ENCODE results near the gene SPTB. TPM values are rescaled to one million over a fixed set of nuclear protein-coding genes. Genes with fewer than 3 reads are reported as not detected.

Gene SPTB
- total and polyA plus RNA-seq, 3 donors from 2014 or later: 3.3 to 6.6 (median 5.6) TPM

- no peak for TF ChIP-seq POLR2A (IDR thresholded peaks at IDR 0.05)
- TF ChIP-seq CTCF (IDR thresholded peaks at IDR 0.05): no peak
- intact Hi-C loops (cut with DNase I; ENCODE audit: low total_unique reads): no loop called here
- WGBS, 2 donors: 92% methylated on average over 2 of the region's 2 CpGs
- Histone ChIP-seq H3K9me3 (no peaks in the 10 kb centered on the region), H3K4me1 (no peaks in the 10 kb centered on the region), H3K27me3 (no peaks in the 10 kb centered on the region), H3K27ac (no peak overlapping the region), H3K4me3 (no peak overlapping the region), H3K36me3 (ENCODE audit: low read depth, missing control alignments) (no peaks in the 10 kb centered on the region)
- DNase-seq: no peak
Measured at GRCh38 chr14:64868379-64868778, 11.3 kb downstream of the SPTB start.

- intact Hi-C loops (cut with DNase I; ENCODE audit: low total_unique reads): no loop called here
- Histone ChIP-seq H3K27ac (no peak overlapping the region), H3K4me3 (no peak overlapping the region), H3K27me3 (no peaks in the 10 kb centered on the region), H3K9me3 (no peaks in the 10 kb centered on the region), H3K4me1 (no peaks in the 10 kb centered on the region), H3K36me3 (ENCODE audit: low read depth, missing control alignments) (no peaks in the 10 kb centered on the region)
- TF ChIP-seq POLR2A (IDR thresholded peaks at IDR 0.05): no peak
- no peak for TF ChIP-seq CTCF (IDR thresholded peaks at IDR 0.05)
- DNase-seq: no peak
- 86 to 93% methylated on average over 3 of the region's 3 CpGs for WGBS, 2 donors
Measured at GRCh38 chr14:64867182-64867581, 12.5 kb downstream of the SPTB start.

- DNase-seq: no peak
- H3K9me3 ChIP-seq: no peaks in the 10 kb centered on the region
- no peak overlapping the region for H3K4me3 ChIP-seq
- TF ChIP-seq POLR2A (IDR thresholded peaks at IDR 0.05) (no peak), CTCF (IDR thresholded peaks at IDR 0.05) (no peak)
- no peaks in the 10 kb centered on the region for H3K4me1 ChIP-seq
- H3K27me3 ChIP-seq: no peaks in the 10 kb centered on the region
- intact Hi-C loops (cut with DNase I; ENCODE audit: low total_unique reads): no loop called here
- no peaks in the 10 kb centered on the region for H3K36me3 ChIP-seq (ENCODE audit: low read depth, missing control alignments)
- no peak overlapping the region for H3K27ac ChIP-seq
- 83 to 84% methylated on average over 6 of the region's 6 CpGs for WGBS, 2 donors
Measured at GRCh38 chr14:64865992-64866391, 13.7 kb downstream of the SPTB start.

GRCh38 chr14:64865109-64865508 lies 14.6 kb downstream of the SPTB start:
- Histone ChIP-seq H3K36me3 (ENCODE audit: low read depth, missing control alignments) (no peaks in the 10 kb centered on the region), H3K27me3 (no peaks in the 10 kb centered on the region), H3K27ac (no peak overlapping the region), H3K4me1 (no peaks in the 10 kb centered on the region), H3K4me3 (no peak overlapping the region), H3K9me3 (no peaks in the 10 kb centered on the region)
- no peak for DNase-seq
- WGBS, 2 donors: 75 to 77% methylated on average over 6 of the region's 6 CpGs
- intact Hi-C loops (cut with DNase I; ENCODE audit: low total_unique reads): no loop called here
- no peak for TF ChIP-seq CTCF (IDR thresholded peaks at IDR 0.05)
- no peak for TF ChIP-seq POLR2A (IDR thresholded peaks at IDR 0.05)

GRCh38 chr14:64864258-64864657 lies 15.4 kb downstream of the SPTB start:
- Histone ChIP-seq H3K9me3 (no peaks in the 10 kb centered on the region), H3K27ac (no peak overlapping the region), H3K4me1 (no peaks in the 10 kb centered on the region), H3K4me3 (no peak overlapping the region), H3K36me3 (ENCODE audit: low read depth, missing control alignments) (no peaks in the 10 kb centered on the region), H3K27me3 (no peaks in the 10 kb centered on the region)
- no peak for DNase-seq
- intact Hi-C loops (cut with DNase I; ENCODE audit: low total_unique reads): no loop called here
- 89 to 94% methylated on average over 1 of the region's 1 CpG for WGBS, 2 donors
- TF ChIP-seq POLR2A (IDR thresholded peaks at IDR 0.05): no peak
- no peak for TF ChIP-seq CTCF (IDR thresholded peaks at IDR 0.05)
